Lower lobe of right lung (tissue), 2 donors: ENCODE measurements around the gene SIRT5. TPM values are rescaled to one million over a fixed set of nuclear protein-coding genes. Genes with fewer than 3 reads are reported as not detected.

Source experiments
- ATAC-seq, 2 donors: fragments of 200-7000 bp; cut with Tn5 transposase; one replicate each; pipeline ENCODE4 v1.9.1; 2020 to 2022; ENCODE audit warnings: mild to moderate bottlenecking in 2 of 2, moderate library complexity in 2 of 2
- DNase-seq: peaks from one replicate; pipeline ENCODE4 v3.0.0-alpha.2; 2020
- H3K27ac ChIP-seq: fragments of 200-600 bp; one replicate; pipeline ENCODE4 v1.8.0; 2022
- H3K27me3 ChIP-seq: fragments of 200-600 bp; one replicate; pipeline ENCODE4 v1.8.0; 2022; ENCODE audit warnings: low read depth
- H3K36me3 ChIP-seq: fragments of 200-600 bp; one replicate; pipeline ENCODE4 v1.8.0; 2022; ENCODE audit warnings: mild to moderate bottlenecking
- H3K4me1 ChIP-seq: fragments of 200-600 bp; one replicate; pipeline ENCODE4 v1.8.0; 2022
- H3K4me3 ChIP-seq: fragments of 200-600 bp; one replicate; pipeline ENCODE4 v1.8.0; 2022; ENCODE audit warnings: mild to moderate bottlenecking
- H3K9me3 ChIP-seq: fragments of 200-600 bp; one replicate; pipeline ENCODE4 v1.8.0; 2022
- CTCF ChIP-seq: fragments of 200-600 bp; IDR thresholded peaks from one replicate; pipeline ENCODE4 v1.8.0; 2022; ENCODE audit warnings: antibody characterized with exemption, mild to moderate bottlenecking
- intact Hi-C: fragments of 100-400 bp; cut with DNase I; formaldehyde crosslinking; loops from one replicate; pipeline ENCODE4 v1.11.0; 2022
- total RNA-seq: library from RNA; stranded (reverse); fragmentation: NEBNext Ultra II Directional; extraction: Animal tissue kit (Norgen Biotek cat#: 25700); gene quantifications from one replicate; pipeline ENCODE4 v1.2.1, GENCODE V29; 2021
- donor health status: DM: no; HTN: yes; CAD: no; lungs with severe emphysema.

Gene SIRT5
- total RNA-seq, 1 donor from 2014 or later: 15.3 TPM

- Histone ChIP-seq H3K4me1 (peaks cover 24% of the 10 kb centered on the region), H3K27me3 (no peaks in the 10 kb centered on the region), H3K4me3 (no peak overlapping the region), H3K36me3 (no peaks in the 10 kb centered on the region), H3K9me3 (no peaks in the 10 kb centered on the region), H3K27ac (no peak overlapping the region)
- DNase-seq (no peak), ATAC-seq (no peak)
- no peak for TF ChIP-seq CTCF
- intact Hi-C loops: no loop called here
These were observed 89.6 kb downstream of the SIRT5 start for GRCh38 chr6:13663986-13664385.

Other genes with a start within 250 kb of the SIRT5 start
- 18.8 TPM for gene TBC1D7, start 246.1 kb upstream of the SIRT5 start, total RNA-seq
- 20.2 TPM for gene GFOD1, start 87.0 kb upstream of the SIRT5 start, total RNA-seq
- gene NOL7, start 40.7 kb downstream of the SIRT5 start, total RNA-seq: 49.3 TPM
- gene RANBP9, start 137.2 kb downstream of the SIRT5 start, total RNA-seq: 37.0 TPM
- 26.1 TPM for gene MCUR1, start 240.0 kb downstream of the SIRT5 start, total RNA-seq